ENCODE data around the gene MEMO1.

GRCh38 chr2:31894656-31895055 lies 116.2 kb downstream of the MEMO1 start:
- TF ChIP-seq BHLHE40 (IDR thresholded peaks at IDR 0.05; ENCODE audit: borderline replicate concordance) (no peak), FOXA1 (IDR thresholded peaks at IDR 0.05) (no peak), TARDBP (IDR thresholded peaks at IDR 0.05) (no peak), ARNT (IDR thresholded peaks at IDR 0.05) (no peak), FOXM1 (IDR thresholded peaks at IDR 0.05; ENCODE audit: borderline replicate concordance) (no peak), CTBP1 (IDR thresholded peaks at IDR 0.05; ENCODE audit: borderline replicate concordance) (no peak), HDGF (IDR thresholded peaks at IDR 0.05; ENCODE audit: borderline replicate concordance) (no peak), SP1 (IDR thresholded peaks at IDR 0.05) (no peak), ELF4 (IDR thresholded peaks at IDR 0.05) (no peak), NFRKB (IDR thresholded peaks at IDR 0.05) (no peak), ZNF384 (IDR thresholded peaks at IDR 0.05) (no peak)
